ENCODE results near the gene MRGPRF. TPM values are rescaled to one million over a fixed set of nuclear protein-coding genes. Genes with fewer than 3 reads are reported as not detected.
A peak's percentile ranks its signal among the peaks of the same experiment; 100 is the strongest.

Gene MRGPRF
- total and polyA plus RNA-seq, 3 donors from 2014 or later: 10.0 to 21.1 (median 12.2) TPM

DNA sequence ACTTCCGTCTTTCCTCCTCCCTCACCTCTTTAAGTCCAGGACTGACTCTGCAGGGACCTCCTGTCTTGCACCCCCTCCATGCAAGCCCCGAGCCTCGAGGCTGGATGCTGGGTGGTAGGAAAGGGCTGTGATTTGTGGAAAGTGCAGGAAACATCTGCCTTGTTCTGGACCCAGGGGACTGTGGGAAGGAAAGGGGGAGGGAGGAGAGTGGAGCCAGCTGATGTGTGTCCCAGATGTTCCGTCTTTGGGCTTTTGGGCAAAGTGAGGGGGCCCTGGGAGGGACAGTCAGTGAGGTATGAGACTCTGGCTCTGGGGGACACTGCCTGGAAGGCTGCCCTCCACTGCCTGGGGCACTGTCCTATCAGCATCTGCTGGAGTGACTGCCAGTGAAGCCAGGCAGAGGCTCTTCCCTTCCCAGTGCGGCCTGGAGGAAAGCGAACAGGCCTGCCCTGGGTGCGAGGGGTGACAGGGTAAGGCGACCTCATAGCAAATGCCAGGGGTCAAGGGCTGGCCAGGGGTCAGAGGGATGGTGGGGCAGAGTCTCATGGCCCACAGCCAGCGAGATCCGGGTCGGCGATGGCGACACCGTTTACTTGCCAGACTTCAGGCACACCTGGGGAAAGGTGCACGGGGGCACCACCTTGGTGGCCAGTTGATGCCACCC lies 34.0 kb downstream of the MRGPRF start:
- peak overlapping the region; percentile 4 to 48 for H3K27ac ChIP-seq

DNA sequence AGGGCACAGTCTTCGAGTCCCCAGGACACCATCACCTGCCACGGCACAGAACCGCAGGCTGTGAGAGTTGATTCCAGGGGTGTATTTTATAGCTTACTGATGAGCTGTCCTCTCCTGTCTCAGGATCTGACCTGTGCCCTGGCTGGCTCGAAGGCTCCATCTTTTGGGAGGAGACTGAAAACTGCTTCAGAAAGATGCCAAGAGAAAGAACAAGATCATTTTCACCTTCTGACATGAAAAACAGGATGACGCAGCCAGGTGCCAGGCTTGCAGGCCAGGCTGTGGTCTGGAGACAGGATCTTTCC lies 34.5 kb downstream of the MRGPRF start:
- Histone ChIP-seq H3K9me3 (no peaks in the 10 kb centered on the region), H3K4me3 (no peak overlapping the region), H3K4me1 (peaks cover 20% of the 10 kb centered on the region), H3K36me3 (ENCODE audit: low read depth, missing control alignments) (no peaks in the 10 kb centered on the region), H3K27me3 (no peaks in the 10 kb centered on the region), H3K27ac (peak overlapping the region; percentile 4 to 48)
- DNase-seq: no peak
- no peak for TF ChIP-seq POLR2A (IDR thresholded peaks at IDR 0.05)
- TF ChIP-seq, protein P1, sequence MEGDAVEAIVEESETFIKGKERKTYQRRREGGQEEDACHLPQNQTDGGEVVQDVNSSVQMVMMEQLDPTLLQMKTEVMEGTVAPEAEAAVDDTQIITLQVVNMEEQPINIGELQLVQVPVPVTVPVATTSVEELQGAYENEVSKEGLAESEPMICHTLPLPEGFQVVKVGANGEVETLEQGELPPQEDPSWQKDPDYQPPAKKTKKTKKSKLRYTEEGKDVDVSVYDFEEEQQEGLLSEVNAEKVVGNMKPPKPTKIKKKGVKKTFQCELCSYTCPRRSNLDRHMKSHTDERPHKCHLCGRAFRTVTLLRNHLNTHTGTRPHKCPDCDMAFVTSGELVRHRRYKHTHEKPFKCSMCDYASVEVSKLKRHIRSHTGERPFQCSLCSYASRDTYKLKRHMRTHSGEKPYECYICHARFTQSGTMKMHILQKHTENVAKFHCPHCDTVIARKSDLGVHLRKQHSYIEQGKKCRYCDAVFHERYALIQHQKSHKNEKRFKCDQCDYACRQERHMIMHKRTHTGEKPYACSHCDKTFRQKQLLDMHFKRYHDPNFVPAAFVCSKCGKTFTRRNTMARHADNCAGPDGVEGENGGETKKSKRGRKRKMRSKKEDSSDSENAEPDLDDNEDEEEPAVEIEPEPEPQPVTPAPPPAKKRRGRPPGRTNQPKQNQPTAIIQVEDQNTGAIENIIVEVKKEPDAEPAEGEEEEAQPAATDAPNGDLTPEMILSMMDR (IDR thresholded peaks at IDR 0.05): no peak
- 68 to 92% methylated on average over 2 to 5 of the region's 5 CpGs for WGBS, 2 donors
- intact Hi-C loops (cut with DNase I; ENCODE audit: low total_unique reads): no loop called here

More for the DNA sequence above, 34.0 kb downstream of the MRGPRF start:
- intact Hi-C loops (cut with DNase I; ENCODE audit: low total_unique reads): no loop called here
- Histone ChIP-seq H3K27me3 (no peaks in the 10 kb centered on the region), H3K4me1 (peaks cover 18% of the 10 kb centered on the region), H3K4me3 (no peak overlapping the region), H3K36me3 (ENCODE audit: low read depth, missing control alignments) (no peaks in the 10 kb centered on the region), H3K9me3 (no peaks in the 10 kb centered on the region)
- 62 to 64% methylated on average over 9 to 15 of the region's 15 CpGs for WGBS, 2 donors
- TF ChIP-seq, protein P1 (IDR thresholded peaks at IDR 0.05): no peak
- TF ChIP-seq POLR2A (IDR thresholded peaks at IDR 0.05): no peak
- peak; percentile 30 for DNase-seq

DNA sequence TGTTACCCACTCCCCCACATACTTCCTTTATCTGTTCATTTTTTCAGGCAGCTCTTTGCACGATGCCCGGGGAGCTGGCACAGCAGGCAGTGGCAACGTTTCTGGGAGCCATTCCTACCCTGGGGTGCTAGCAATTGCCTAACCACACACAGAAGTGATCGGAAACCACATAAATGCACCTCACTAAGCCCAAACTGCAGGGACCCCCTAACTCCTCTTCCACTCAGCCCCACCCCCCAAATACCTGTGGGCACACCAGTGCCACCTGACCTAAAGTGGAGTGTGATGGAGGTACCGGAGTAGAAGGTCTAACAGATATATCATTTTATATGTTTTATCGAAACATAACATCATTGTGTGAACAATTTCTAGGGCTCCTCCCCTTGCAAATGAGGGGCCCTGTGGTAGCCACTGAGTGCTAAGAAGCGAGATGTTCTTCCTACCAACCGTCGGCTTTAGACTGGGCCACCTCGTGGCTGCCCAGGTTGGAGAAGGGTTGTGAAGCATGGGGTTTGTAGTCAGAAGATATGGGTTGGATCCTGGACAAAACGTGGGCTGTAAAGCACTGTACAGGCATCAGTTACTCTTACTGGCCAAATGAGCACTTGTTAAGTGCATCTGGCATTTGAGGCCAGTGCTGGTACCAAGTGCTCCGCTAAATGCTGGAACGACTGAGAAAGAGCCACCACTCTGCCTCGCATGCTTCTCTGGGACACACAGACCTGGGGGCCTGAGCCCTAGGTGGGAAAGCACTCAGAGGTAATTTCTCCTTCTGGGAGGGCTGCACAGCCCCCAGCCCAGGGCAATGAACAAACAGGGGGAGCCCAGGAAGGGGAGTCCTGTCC lies 35.0 kb downstream of the MRGPRF start:
- TF ChIP-seq, protein P1 (IDR thresholded peaks at IDR 0.05): no peak
- TF ChIP-seq POLR2A (IDR thresholded peaks at IDR 0.05): no peak
- DNase-seq: no peak
- Histone ChIP-seq H3K9me3 (no peaks in the 10 kb centered on the region), H3K27me3 (no peaks in the 10 kb centered on the region), H3K36me3 (ENCODE audit: low read depth, missing control alignments) (no peaks in the 10 kb centered on the region), H3K4me1 (peaks cover 25% of the 10 kb centered on the region), H3K27ac (peak overlapping the region in 1 of 2 donors; percentile 48), H3K4me3 (no peak overlapping the region)
- intact Hi-C loops (cut with DNase I; ENCODE audit: low total_unique reads): no loop called here
- WGBS, 2 donors: 66 to 69% methylated on average over 11 to 14 of the region's 14 CpGs

DNA sequence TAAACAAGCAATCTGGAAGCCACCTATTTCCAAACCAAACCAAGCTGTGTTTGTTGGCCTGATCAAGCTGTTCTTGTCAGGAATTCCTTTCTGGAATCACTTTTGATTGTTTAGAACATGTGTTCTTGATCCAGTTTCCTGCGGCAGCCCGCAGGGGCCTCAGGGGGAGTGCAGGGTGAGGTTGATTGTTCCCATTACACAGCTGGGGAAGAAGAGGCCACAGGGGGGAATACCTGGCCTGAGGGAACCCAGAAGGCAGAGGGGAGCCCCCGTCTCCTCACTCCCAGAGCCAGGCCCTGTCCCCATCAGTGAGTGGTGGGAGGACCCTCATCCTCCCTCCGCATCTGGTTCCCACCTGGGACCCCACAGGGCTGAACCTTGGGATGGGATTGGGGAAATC lies 36.5 kb downstream of the MRGPRF start:
- Histone ChIP-seq H3K9me3 (no peaks in the 10 kb centered on the region), H3K27me3 (no peaks in the 10 kb centered on the region), H3K4me3 (no peak overlapping the region), H3K27ac (peak overlapping the region in 1 of 2 donors; percentile 66), H3K36me3 (ENCODE audit: low read depth, missing control alignments) (no peaks in the 10 kb centered on the region), H3K4me1 (peaks cover 25% of the 10 kb centered on the region)
- no peak for DNase-seq
- intact Hi-C loops (cut with DNase I; ENCODE audit: low total_unique reads): no loop called here
- TF ChIP-seq POLR2A (IDR thresholded peaks at IDR 0.05): no peak
- TF ChIP-seq, protein P1 (IDR thresholded peaks at IDR 0.05): no peak
- WGBS, 2 donors: 47 to 69% methylated on average over 4 of the region's 4 CpGs
